ENCODE measurements around the gene P2RY8.
"Not testable (repeated sequence)": the region's sequence is repeated elsewhere in the genome, so short reads cannot be mapped to it uniquely, and the experiment has no call there.

P2RY8 gene

DNA sequence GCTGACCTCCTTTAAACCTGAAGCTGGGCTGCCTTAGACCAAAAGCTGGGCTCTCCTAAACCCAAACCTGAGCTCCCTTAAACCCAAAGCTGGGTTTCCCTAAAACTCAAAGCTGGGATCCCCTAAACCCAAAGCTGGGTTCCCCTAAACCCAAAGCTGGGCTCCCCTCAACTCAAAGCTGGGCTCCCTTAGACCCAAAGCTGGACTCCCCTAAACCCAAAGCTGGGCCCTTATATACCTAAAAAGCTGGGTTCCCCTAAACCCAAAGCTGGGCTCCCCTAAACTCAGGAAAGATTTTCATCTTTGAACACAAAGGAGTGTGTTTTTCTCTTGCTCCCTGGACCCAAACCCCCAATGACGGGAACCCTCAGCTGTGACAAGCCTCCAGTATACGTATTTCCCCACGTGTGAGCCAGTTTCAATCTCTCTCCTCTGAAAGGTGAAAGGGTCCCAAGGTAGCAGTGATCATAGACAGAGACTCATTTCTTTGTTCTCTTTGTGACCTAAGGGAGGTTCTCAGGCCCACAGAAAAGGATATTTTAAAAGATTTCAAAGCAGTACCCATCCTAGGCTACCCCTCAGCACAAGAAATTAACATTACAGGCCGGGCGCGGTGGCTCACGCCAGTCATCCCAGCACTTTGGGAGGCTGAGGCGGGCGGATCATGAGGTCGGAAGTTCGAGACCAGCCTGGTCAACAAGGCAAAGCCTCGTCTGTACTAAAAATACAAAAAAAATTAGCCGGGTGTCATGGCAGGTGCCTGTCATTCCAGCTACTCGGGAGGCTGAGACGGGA is 52.9 kb downstream of the P2RY8 start:
- 86% methylated on average over 15 of the region's 15 CpGs for WGBS
- H3K9me3 ChIP-seq (ENCODE audit: insufficient read depth, low read depth, low read length), result no peaks in the 10 kb centered on the region
- H3K4me1 ChIP-seq (ENCODE audit: insufficient read depth, low read length), result peaks cover 5% of the 10 kb centered on the region; the same call in 1 of the 2 replicates
- no peak overlapping the region for H3K9ac ChIP-seq (ENCODE audit: low read depth, low read length)
- no peaks in the 10 kb centered on the region for H3K36me3 ChIP-seq (ENCODE audit: insufficient read depth, low read length)
- no peaks in the 10 kb centered on the region for H3K27me3 ChIP-seq (ENCODE audit: insufficient read depth, low read length)
- H3K27ac ChIP-seq (ENCODE audit: low read depth, low read length), result no peak overlapping the region
- no peak overlapping the region for H3K4me3 ChIP-seq (ENCODE audit: low read length)

DNA sequence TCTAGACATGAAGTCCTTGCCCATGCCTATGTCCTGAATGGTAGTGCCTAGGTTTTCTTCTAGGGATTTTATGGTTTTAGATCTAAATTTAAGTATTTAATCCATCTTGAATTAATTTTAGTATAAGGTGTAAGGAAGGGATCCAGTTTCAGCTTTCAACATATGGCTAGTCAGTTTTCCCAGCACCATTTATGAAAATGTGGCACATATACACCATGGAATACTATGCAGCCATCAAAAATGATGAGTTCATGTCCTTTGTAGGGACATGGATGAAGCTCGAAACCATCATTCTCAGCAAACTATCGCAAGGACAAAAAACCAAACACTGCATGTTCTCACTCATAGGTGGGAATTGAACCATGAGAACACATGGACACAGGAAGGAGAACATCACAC is 54.5 kb downstream of the P2RY8 start:
- H3K4me1 ChIP-seq (ENCODE audit: insufficient read depth, low read length); H3K27ac ChIP-seq (ENCODE audit: low read depth, low read length); H3K36me3 ChIP-seq (ENCODE audit: insufficient read depth, low read length); H3K9ac ChIP-seq (ENCODE audit: low read depth, low read length); H3K9me3 ChIP-seq (ENCODE audit: insufficient read depth, low read depth, low read length); H3K4me3 ChIP-seq (ENCODE audit: low read length); H3K27me3 ChIP-seq (ENCODE audit: insufficient read depth, low read length): not testable (repeated sequence)
- no CpG with 5 or more reads among the region's 2 CpGs for WGBS

DNA sequence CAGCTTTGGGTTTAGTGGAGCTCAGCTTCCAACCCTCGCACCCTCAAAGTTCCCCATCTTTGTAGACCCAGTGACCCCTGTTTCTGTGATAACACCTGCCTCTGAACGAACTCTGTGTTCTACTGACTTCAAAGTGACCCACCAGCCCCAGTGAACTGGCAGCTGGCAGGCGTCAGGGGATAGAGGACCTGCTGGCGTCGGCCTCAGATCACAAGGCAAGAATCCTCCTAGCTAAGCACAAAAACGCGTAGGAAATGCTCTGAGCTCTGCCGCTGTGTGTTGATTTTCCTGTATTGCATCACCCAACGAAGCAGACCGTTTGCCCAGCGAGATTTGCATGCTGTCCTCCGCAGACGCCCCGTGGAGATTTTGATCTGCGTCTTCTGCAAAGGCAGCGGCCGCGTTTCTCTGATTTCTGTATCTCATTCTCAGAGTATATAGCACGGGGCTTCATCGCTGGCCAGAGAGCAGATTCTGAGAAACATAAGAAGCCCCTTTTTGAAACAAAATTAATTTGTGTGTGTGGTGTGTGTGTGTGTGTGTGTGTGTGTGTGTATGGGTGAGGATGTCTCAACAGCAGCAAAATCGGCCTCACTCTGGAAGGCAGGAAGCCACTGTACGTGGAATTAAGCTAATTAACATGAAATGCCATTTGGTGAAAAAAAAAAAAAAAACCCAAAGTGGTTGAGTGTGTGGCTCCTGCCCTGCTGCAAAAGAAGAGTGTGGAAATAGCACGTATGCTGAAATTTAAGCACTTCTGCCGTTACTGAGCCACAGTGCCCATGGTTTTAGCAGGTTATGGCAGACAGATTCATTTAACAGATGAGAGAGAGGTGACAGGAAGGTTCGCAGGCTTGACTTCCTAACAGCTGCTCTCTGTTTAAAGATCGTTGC is 55.1 kb downstream of the P2RY8 start:
- no peaks in the 10 kb centered on the region for H3K36me3 ChIP-seq (ENCODE audit: insufficient read depth, low read length)
- H3K4me1 ChIP-seq (ENCODE audit: insufficient read depth, low read length), result peaks cover 5% of the 10 kb centered on the region; the same call in 1 of the 2 replicates
- no peaks in the 10 kb centered on the region for H3K9me3 ChIP-seq (ENCODE audit: insufficient read depth, low read depth, low read length)
- H3K27me3 ChIP-seq (ENCODE audit: insufficient read depth, low read length), result no peaks in the 10 kb centered on the region
- peak overlapping the region; percentile 81 for H3K27ac ChIP-seq (ENCODE audit: low read depth, low read length)
- H3K4me3 ChIP-seq (ENCODE audit: low read length), result peak overlapping the region; percentile 34
- WGBS, result 22% methylated on average over 26 of the region's 26 CpGs
- peak overlapping the region; percentile 50; the same call in 1 of the 2 replicates for H3K9ac ChIP-seq (ENCODE audit: low read depth, low read length)

DNA sequence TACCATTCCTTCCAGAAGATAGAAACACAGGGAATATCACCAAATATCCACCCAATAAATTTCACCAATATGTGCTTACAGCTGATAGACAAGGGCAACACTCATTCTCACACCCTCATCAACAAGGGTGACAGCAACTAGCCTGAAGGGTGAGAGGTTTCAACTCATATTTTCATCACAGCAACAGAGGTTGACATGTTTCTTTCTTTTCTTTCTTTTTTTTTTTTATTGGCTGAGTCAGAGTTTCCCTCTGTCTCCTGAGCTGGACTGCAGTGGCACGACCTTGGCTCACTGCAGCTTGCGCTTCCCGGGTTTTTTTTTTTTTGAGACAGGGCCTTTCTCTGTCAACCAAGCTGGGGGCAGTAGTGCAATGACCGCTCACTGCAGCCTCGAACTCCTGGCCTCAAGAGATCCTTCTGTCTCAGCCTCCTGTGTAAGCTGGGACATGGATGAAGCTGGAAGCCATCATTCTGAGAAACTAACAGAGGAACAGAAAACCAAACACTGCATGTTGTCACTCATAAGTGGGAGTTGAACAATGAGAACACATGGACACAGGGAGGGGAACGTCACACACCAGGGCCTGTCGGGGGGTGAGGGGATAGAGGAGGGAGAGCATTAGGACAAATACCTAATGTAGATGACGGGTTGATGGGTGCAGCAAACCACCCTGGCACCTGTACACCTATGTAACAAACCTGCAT is 56.8 kb downstream of the P2RY8 start:
- Histone ChIP-seq H3K9ac (ENCODE audit: low read depth, low read length) (no peak overlapping the region), H3K4me1 (ENCODE audit: insufficient read depth, low read length) (peaks cover 5% of the 10 kb centered on the region; the same call in 1 of the 2 replicates), H3K4me3 (ENCODE audit: low read length) (no peak overlapping the region), H3K36me3 (ENCODE audit: insufficient read depth, low read length) (no peaks in the 10 kb centered on the region), H3K27me3 (ENCODE audit: insufficient read depth, low read length) (no peaks in the 10 kb centered on the region), H3K27ac (ENCODE audit: low read depth, low read length) (no peak overlapping the region), H3K9me3 (ENCODE audit: insufficient read depth, low read depth, low read length) (no peaks in the 10 kb centered on the region)
- WGBS, result 78% methylated on average over 7 of the region's 8 CpGs

DNA sequence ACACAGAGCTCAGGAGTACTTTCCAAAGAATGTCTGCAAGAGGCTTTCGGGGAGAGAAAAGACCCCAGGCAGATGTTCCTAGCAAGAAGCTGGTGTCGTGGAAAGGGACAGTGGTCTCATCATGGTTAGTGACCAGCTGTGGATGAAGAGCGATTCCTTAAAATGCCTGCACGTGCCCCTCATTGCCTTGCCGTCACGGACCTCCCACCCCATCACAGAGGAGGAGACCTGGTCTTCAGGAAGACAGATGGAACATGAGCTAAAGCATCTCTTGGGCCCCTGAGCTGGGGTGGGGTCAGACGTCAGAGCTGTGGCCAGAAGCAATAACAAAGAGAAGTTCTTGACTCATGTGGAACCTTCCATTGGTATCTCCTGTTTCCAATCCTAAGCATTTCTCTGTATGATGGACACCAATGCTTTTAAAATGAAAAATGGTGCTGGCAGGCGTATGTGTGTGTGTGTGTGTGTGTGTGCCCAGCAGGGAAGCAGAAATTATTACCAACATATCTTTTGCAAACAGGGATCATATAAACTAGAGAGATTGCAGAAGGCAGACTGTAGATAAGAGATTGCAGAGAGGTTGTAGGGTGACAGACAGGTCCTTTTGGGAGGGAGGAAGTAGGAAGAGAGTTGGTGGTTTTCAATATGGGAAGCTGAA is 59.1 kb downstream of the P2RY8 start:
- Histone ChIP-seq H3K9me3 (ENCODE audit: insufficient read depth, low read depth, low read length) (no peaks in the 10 kb centered on the region), H3K9ac (ENCODE audit: low read depth, low read length) (no peak overlapping the region), H3K36me3 (ENCODE audit: insufficient read depth, low read length) (no peaks in the 10 kb centered on the region), H3K4me1 (ENCODE audit: insufficient read depth, low read length) (peaks cover 5% of the 10 kb centered on the region; the same call in 1 of the 2 replicates), H3K4me3 (ENCODE audit: low read length) (no peak overlapping the region), H3K27ac (ENCODE audit: low read depth, low read length) (no peak overlapping the region), H3K27me3 (ENCODE audit: insufficient read depth, low read length) (no peaks in the 10 kb centered on the region)
- WGBS, result 77% methylated on average over 7 of the region's 8 CpGs

DNA sequence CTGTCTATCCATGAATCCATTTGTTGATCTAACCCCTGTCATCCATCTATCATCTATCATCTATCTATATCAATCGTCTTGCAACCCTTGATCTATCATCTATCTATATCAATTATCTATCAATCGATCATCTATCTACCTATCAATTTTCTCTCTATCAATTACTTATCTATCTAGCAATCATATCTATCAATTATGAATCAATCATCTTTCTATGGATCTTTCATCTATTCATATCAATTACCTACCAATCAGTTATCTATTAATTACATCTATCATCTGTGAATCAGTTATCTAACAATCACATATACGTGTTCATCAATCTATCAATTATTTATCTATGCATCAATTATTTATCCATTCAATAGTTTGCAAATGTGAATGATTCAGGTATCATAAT is 59.8 kb downstream of the P2RY8 start:
- Histone ChIP-seq H3K27ac (ENCODE audit: low read depth, low read length) (no peak overlapping the region), H3K9me3 (ENCODE audit: insufficient read depth, low read depth, low read length) (no peaks in the 10 kb centered on the region), H3K27me3 (ENCODE audit: insufficient read depth, low read length) (no peaks in the 10 kb centered on the region), H3K9ac (ENCODE audit: low read depth, low read length) (no peak overlapping the region), H3K4me1 (ENCODE audit: insufficient read depth, low read length) (peaks cover 5% of the 10 kb centered on the region; the same call in 1 of the 2 replicates), H3K4me3 (ENCODE audit: low read length) (no peak overlapping the region), H3K36me3 (ENCODE audit: insufficient read depth, low read length) (no peaks in the 10 kb centered on the region)
- WGBS, result 49% methylated on average over 3 of the region's 3 CpGs

DNA sequence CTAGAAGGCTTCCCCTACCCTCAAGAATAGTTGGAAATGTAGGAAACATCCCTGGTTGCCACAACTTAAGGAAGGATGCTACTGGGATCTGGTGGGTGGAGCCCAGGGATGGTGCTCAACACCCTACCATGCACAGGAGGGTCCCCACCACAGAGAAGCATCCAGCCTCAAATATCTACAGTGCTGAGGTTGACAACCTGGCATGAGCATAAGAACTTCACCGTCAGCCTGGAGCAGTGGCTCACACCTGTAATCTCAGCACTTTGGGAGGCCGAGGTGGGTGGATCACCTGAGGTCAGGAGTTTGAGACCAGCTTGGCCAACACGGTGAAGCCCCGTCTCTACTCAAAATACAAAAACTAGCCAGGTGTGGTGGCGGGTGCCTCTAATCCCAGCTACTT is 60.3 kb downstream of the P2RY8 start:
- no peaks in the 10 kb centered on the region for H3K36me3 ChIP-seq (ENCODE audit: insufficient read depth, low read length)
- peaks cover 4% of the 10 kb centered on the region; the same call in 1 of the 2 replicates for H3K4me1 ChIP-seq (ENCODE audit: insufficient read depth, low read length)
- no peak overlapping the region for H3K27ac ChIP-seq (ENCODE audit: low read depth, low read length)
- WGBS, result 92% methylated on average over 5 of the region's 5 CpGs
- no peaks in the 10 kb centered on the region for H3K9me3 ChIP-seq (ENCODE audit: insufficient read depth, low read depth, low read length)
- no peak overlapping the region for H3K9ac ChIP-seq (ENCODE audit: low read depth, low read length)
- no peak overlapping the region for H3K4me3 ChIP-seq (ENCODE audit: low read length)
- no peaks in the 10 kb centered on the region for H3K27me3 ChIP-seq (ENCODE audit: insufficient read depth, low read length)

DNA sequence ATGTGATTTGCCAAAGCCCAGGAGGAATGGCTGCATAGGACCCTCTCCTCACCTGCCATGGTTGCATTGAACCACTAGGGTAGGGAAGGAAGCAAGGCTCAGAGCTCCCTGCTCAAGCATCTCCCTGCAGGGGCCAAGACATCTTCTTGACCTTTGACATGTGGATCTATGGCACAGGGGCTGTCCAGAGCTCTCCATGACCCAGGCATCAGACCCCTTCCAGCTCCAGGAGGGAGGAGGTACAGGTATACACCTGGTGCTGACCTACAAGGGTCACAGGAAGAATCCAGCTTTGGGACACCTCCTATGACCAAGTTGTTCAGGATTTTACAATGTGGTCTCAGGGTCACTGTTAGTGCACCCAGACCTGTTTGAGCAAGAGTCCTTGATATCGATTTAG is 61.1 kb downstream of the P2RY8 start:
- no peak overlapping the region for H3K9ac ChIP-seq (ENCODE audit: low read depth, low read length)
- H3K27ac ChIP-seq (ENCODE audit: low read depth, low read length), result no peak overlapping the region
- no peak overlapping the region for H3K4me3 ChIP-seq (ENCODE audit: low read length)
- H3K27me3 ChIP-seq (ENCODE audit: insufficient read depth, low read length), result no peaks in the 10 kb centered on the region
- H3K9me3 ChIP-seq (ENCODE audit: insufficient read depth, low read depth, low read length), result no peaks in the 10 kb centered on the region
- WGBS, result 100% methylated on average over 1 of the region's 1 CpG
- no peaks in the 10 kb centered on the region for H3K36me3 ChIP-seq (ENCODE audit: insufficient read depth, low read length)
- no peaks in the 10 kb centered on the region for H3K4me1 ChIP-seq (ENCODE audit: insufficient read depth, low read length)

DNA sequence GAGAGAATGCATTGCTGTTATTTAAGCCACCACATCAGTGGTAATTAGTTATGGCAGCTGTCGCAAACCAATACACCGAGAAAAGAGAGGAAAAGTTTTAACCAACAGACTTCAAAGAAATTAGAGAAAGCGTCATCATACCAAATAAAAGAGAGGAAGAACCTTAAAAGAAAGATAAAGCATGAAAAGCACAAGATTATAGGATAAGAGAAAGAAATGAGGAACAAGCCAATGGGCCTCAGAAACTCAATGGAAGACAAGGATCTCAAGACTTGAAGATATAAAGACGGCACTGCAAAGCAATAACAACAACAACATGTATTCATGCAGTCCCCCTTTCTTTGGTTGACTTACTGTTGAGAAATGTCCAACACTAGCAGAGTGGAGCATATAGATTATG is 61.5 kb downstream of the P2RY8 start:
- 94% methylated on average over 3 of the region's 4 CpGs for WGBS
- H3K27ac ChIP-seq (ENCODE audit: low read depth, low read length), result no peak overlapping the region
- no peaks in the 10 kb centered on the region for H3K4me1 ChIP-seq (ENCODE audit: insufficient read depth, low read length)
- no peaks in the 10 kb centered on the region for H3K36me3 ChIP-seq (ENCODE audit: insufficient read depth, low read length)
- H3K4me3 ChIP-seq (ENCODE audit: low read length), result no peak overlapping the region
- H3K9me3 ChIP-seq (ENCODE audit: insufficient read depth, low read depth, low read length), result no peaks in the 10 kb centered on the region
- H3K9ac ChIP-seq (ENCODE audit: low read depth, low read length), result no peak overlapping the region
- H3K27me3 ChIP-seq (ENCODE audit: insufficient read depth, low read length), result no peaks in the 10 kb centered on the region

DNA sequence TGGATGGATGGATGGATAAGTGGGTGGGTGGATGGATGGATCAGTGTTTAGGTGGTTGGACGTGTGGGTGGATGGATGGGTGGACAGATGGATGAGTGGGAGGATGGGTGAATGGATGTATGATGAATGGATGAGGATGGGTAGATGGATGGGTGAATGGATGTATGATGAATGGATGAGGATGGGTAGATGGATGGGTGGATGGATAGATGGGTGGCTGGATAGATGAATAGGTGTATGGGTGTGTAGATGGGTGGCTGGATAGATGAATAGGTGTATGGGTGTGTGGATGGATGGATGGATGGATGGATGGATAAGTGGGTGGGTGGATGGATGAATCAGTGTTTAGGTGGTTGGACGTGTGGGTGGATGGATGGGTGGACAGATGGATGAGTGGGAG is 62.4 kb downstream of the P2RY8 start:
- H3K27me3 ChIP-seq (ENCODE audit: insufficient read depth, low read length); H3K9ac ChIP-seq (ENCODE audit: low read depth, low read length); H3K36me3 ChIP-seq (ENCODE audit: insufficient read depth, low read length); H3K27ac ChIP-seq (ENCODE audit: low read depth, low read length); H3K4me3 ChIP-seq (ENCODE audit: low read length); H3K4me1 ChIP-seq (ENCODE audit: insufficient read depth, low read length); H3K9me3 ChIP-seq (ENCODE audit: insufficient read depth, low read depth, low read length): not testable (repeated sequence)
- 69% methylated on average over 2 of the region's 2 CpGs for WGBS

Data from HUES64 (cell line).